ENCODE results near the gene WFDC9.

The WFDC9 gene

GRCh38 chr20:45617591-45617990, 13.5 kb downstream of the WFDC9 start:
- H3K27ac ChIP-seq, result no peak overlapping the region
- TF ChIP-seq ZFX (IDR thresholded peaks at IDR 0.05; ENCODE audit: borderline replicate concordance), result no peak
- TF ChIP-seq, protein P1, sequence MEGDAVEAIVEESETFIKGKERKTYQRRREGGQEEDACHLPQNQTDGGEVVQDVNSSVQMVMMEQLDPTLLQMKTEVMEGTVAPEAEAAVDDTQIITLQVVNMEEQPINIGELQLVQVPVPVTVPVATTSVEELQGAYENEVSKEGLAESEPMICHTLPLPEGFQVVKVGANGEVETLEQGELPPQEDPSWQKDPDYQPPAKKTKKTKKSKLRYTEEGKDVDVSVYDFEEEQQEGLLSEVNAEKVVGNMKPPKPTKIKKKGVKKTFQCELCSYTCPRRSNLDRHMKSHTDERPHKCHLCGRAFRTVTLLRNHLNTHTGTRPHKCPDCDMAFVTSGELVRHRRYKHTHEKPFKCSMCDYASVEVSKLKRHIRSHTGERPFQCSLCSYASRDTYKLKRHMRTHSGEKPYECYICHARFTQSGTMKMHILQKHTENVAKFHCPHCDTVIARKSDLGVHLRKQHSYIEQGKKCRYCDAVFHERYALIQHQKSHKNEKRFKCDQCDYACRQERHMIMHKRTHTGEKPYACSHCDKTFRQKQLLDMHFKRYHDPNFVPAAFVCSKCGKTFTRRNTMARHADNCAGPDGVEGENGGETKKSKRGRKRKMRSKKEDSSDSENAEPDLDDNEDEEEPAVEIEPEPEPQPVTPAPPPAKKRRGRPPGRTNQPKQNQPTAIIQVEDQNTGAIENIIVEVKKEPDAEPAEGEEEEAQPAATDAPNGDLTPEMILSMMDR (IDR thresholded peaks at IDR 0.05), result no peak

GRCh38 chr20:45612314-45612713, 18.8 kb downstream of the WFDC9 start:
- no peak overlapping the region for H3K27ac ChIP-seq
- no peak for TF ChIP-seq ZFX (IDR thresholded peaks at IDR 0.05; ENCODE audit: borderline replicate concordance)
- TF ChIP-seq, protein P1 (IDR thresholded peaks at IDR 0.05), result no peak

- TF ChIP-seq, protein P1 (IDR thresholded peaks at IDR 0.05), result no peak
- TF ChIP-seq ZFX (IDR thresholded peaks at IDR 0.05; ENCODE audit: borderline replicate concordance), result no peak
- H3K27ac ChIP-seq, result no peak overlapping the region
Measured at GRCh38 chr20:45611054-45611453, 20.0 kb downstream of the WFDC9 start.

DNA sequence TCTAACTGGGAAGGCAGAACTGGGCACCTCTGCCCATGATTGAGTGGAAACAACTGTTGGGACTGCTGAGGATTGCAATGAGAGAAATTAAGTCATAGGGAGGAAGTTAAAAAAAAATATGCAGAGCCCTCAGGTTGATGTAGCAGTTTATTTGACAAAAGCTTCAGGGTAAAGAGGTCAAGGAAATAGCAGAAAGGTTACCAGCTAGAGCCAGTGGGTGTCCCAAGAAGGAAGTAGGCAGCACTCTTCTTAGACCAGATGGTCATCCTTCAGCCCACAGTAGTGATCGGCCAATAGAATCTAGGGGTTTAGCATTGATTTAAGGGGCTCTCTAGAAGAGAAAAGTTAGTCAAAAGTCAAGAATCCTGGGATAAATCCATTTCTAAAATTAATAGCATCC, 23.3 kb downstream of the WFDC9 start:
- H3K27ac ChIP-seq, result no peak overlapping the region
- TF ChIP-seq ZFX (IDR thresholded peaks at IDR 0.05; ENCODE audit: borderline replicate concordance), result no peak
- TF ChIP-seq, protein P1 (IDR thresholded peaks at IDR 0.05), result no peak

DNA sequence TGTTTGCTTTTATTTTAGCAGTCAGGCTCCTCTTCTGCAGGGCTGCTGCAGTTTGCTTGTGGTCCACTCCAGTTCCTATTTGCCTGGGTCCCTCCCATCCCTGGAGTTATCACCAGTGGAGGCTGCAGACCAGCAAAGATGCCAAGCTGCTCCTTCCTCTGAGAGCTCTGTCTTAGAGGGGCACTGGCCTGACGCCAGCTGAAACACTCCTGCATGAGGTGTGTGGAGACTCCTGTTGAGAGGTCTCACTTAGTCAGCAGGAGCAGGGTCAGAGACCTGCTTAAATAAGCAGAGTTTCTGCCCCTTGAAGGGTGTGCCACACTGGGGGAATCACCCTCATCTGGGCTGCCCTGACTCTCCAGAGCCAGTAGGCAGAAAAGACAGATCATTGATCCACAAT, 35.8 kb downstream of the WFDC9 start:
- H3K27ac ChIP-seq, result no peak overlapping the region

GRCh38 chr20:45593498-45593897, 37.6 kb downstream of the WFDC9 start:
- TF ChIP-seq ZFX (IDR thresholded peaks at IDR 0.05; ENCODE audit: borderline replicate concordance), result no peak
- TF ChIP-seq, protein P1 (IDR thresholded peaks at IDR 0.05), result no peak
- no peak overlapping the region for H3K27ac ChIP-seq

More for the DNA sequence above, 35.8 kb downstream of the WFDC9 start:
- TF ChIP-seq ZFX (IDR thresholded peaks at IDR 0.05; ENCODE audit: borderline replicate concordance), result no peak
- TF ChIP-seq, protein P1 (IDR thresholded peaks at IDR 0.05), result no peak

DNA sequence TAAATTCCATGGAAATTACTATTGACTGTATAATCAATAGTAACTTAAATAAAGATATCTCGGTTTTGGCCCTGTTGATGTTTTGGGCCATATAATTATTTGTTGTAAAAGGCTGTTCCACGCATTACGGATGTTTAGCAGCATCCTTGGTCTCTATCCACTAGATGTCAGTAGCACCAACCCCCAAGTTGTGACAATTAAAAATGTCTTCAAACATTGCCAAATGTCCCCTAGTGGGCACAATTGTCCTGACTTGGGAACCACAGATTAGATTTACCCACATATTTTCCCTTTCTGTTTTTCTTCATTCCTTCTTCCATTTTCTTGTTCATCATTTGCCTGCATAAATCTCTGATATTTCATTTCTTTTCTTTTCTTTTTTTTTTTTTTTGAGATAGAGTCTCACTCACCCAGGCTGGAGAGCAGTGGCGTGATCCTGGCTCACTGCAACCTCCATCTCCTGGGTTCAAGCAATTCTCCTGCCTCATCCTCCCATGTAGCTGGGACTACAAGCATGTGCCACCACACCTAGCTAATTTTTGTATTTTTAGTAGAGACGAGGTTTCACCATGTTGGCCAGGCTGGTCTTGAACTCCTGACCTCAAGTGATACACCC, 38.4 kb downstream of the WFDC9 start:
- H3K27ac ChIP-seq, result no peak overlapping the region
- no peak for TF ChIP-seq ZFX (IDR thresholded peaks at IDR 0.05; ENCODE audit: borderline replicate concordance)
- TF ChIP-seq, protein P1 (IDR thresholded peaks at IDR 0.05), result peak; percentile 88
